Esophagus squamous epithelium (tissue), 5 donors: ENCODE results near the gene FITM1. TPM values are rescaled to one million over a fixed set of nuclear protein-coding genes. Genes with fewer than 3 reads are reported as not detected.

Source experiments
- DNase-seq: peaks from one replicate; lab custom pipeline; 2025; lab: John Stamatoyannopoulos, UW
- H3K27ac ChIP-seq, 4 donors: fragments of 200-600 bp; sonication (generic); one replicate each; pipeline ENCODE4 v1.5.1; 2016 to 2019; ENCODE audit warnings: mild to moderate bottlenecking in 1 of 4
- H3K27me3 ChIP-seq, 4 donors: fragments of 200-600 bp; sonication (generic); 1 replicate in 3 of 4; 2 replicates in 1 of 4; pipeline versions ENCODE4 v1.5.1 to v1.6.0; 2017 to 2021; ENCODE audit warnings: antibody characterized with exemption in 1 of 4
- H3K36me3 ChIP-seq, 3 donors: fragments of 200-600 bp; sonication (generic); one replicate each; pipeline ENCODE4 v1.5.1; 2016 to 2019
- H3K4me1 ChIP-seq, 3 donors: fragments of 200-600 bp; sonication (generic); one replicate each; pipeline ENCODE4 v1.5.1; 2017 to 2019
- H3K4me3 ChIP-seq, 4 donors: fragments of 200-600 bp; sonication (generic); 1 replicate in 3 of 4; 2 replicates in 1 of 4; pipeline ENCODE4 v1.5.1; 2016 to 2019; ENCODE audit warnings: mild to moderate bottlenecking in 2 of 4, moderate library complexity in 1 of 4
- H3K9me3 ChIP-seq, 3 donors: fragments of 200-600 bp; sonication (generic); one replicate each; pipeline ENCODE4 v1.5.1; 2016 to 2019
- CTCF ChIP-seq, 6 experiments: fragments of 450-650 bp in 4 of 6; fragments of 200-600 bp in 2 of 6; sonication (generic) in 2 of 6; IDR thresholded peaks; one replicate each; pipeline ENCODE4 v1.5.1; 2016 to 2019; ENCODE audit warnings: antibody characterized with exemption in 6 of 6, mild to moderate bottlenecking in 4 of 6, moderate library complexity in 4 of 6
- POLR2A ChIP-seq, 4 donors: fragments of 450-650 bp; IDR thresholded peaks; one replicate each; pipeline ENCODE4 v1.6.1; 2017; ENCODE audit warnings: antibody characterized with exemption in 4 of 4, mild to moderate bottlenecking in 4 of 4, moderate library complexity in 3 of 4
- WGBS, 2 donors: methylation state at CpG; one replicate each; pipeline ENCODE4 v1.1.5; 2018; 5-methylcytosine and 5-hydroxymethylcytosine counted together
- intact Hi-C: fragments of 100-400 bp; cut with DNase I; formaldehyde crosslinking; loops from one replicate; pipeline ENCODE4 v1.15.0; 2022
- total RNA-seq, 4 donors: library from RNA; depleted of rRNA; stranded (reverse); fragments of >200 nt; gene quantifications; one replicate each; pipeline ENCODE4 v1.1.0, GENCODE V29; 2016
- donor health status: DM: yes; HTN: yes; CAD: no.

Gene FITM1
- total RNA-seq, 4 donors from 2014 or later: 0.42 to 3.7 (median 0.95) TPM; not detected in 1

GRCh38 chr14:24083462-24083861, 47.0 kb upstream of the FITM1 start:
- Histone ChIP-seq H3K9me3 (no peaks in the 10 kb centered on the region), H3K27ac (no peak overlapping the region), H3K27me3 (no peaks in the 10 kb centered on the region), H3K36me3 (no peaks in the 10 kb centered on the region), H3K4me1 (peaks cover 0 to 21% (median 10%) of the 10 kb centered on the region in 3 donors), H3K4me3 (no peak overlapping the region)
- no peak for DNase-seq
- intact Hi-C loops: no loop called here
- TF ChIP-seq CTCF (IDR thresholded peaks at IDR 0.05): no peak
- no peak for TF ChIP-seq POLR2A (IDR thresholded peaks at IDR 0.05)
- 78 to 90% methylated on average over 3 of the region's 3 CpGs for WGBS, 2 donors

GRCh38 chr14:24084440-24084839, 46.0 kb upstream of the FITM1 start:
- TF ChIP-seq POLR2A (IDR thresholded peaks at IDR 0.05): no peak
- TF ChIP-seq CTCF (IDR thresholded peaks at IDR 0.05): no peak
- Histone ChIP-seq H3K4me1 (peaks cover 0 to 21% (median 10%) of the 10 kb centered on the region in 3 donors), H3K9me3 (no peaks in the 10 kb centered on the region), H3K4me3 (no peak overlapping the region), H3K27ac (no peak overlapping the region), H3K36me3 (no peaks in the 10 kb centered on the region), H3K27me3 (no peaks in the 10 kb centered on the region)
- no peak for DNase-seq
- intact Hi-C loops: no loop called here
- WGBS, 2 donors: 89 to 91% methylated on average over 2 of the region's 2 CpGs

DNA sequence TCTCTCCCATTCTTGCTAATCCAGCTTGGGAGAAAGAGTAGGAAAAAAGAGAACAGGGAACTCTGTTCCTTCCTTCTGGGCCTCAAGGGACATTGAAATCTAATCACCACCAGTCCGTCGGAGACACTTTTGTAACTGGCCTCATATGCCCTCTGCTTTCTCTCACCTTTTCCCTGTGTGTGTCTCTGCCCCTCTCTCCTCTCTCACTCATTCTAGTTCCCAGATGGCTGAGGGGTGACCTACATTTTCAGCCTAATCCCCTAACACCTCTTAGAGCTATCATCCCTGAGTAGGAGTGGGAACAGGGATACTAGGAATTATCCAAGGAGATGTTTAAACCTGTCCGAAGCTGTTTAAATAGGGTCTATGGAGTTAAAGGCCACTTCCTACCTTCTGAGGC, 45.2 kb upstream of the FITM1 start:
- no peak for DNase-seq
- intact Hi-C loops: no loop called here
- Histone ChIP-seq H3K9me3 (no peaks in the 10 kb centered on the region), H3K27ac (no peak overlapping the region), H3K4me3 (no peak overlapping the region), H3K27me3 (no peaks in the 10 kb centered on the region), H3K4me1 (peaks cover 0 to 18% (median 10%) of the 10 kb centered on the region in 3 donors), H3K36me3 (no peaks in the 10 kb centered on the region)
- WGBS, 2 donors: 94 to 95% methylated on average over 3 of the region's 3 CpGs
- TF ChIP-seq POLR2A (IDR thresholded peaks at IDR 0.05) (no peak), CTCF (IDR thresholded peaks at IDR 0.05) (no peak)

GRCh38 chr14:24086193-24086955, 44.1 kb upstream of the FITM1 start:
- no peak overlapping the region for H3K4me3 ChIP-seq
- DNase-seq: no peak
- TF ChIP-seq POLR2A (IDR thresholded peaks at IDR 0.05) (no peak), CTCF (IDR thresholded peaks at IDR 0.05) (no peak)
- 50 to 85% methylated on average over 1 to 3 of the region's 3 CpGs for WGBS, 2 donors
- H3K4me1 ChIP-seq: peaks cover 0 to 7% (median 4%) of the 10 kb centered on the region in 3 donors
- intact Hi-C loops: no loop called here
- H3K27ac ChIP-seq: no peak overlapping the region
- no peaks in the 10 kb centered on the region for H3K9me3 ChIP-seq
- H3K36me3 ChIP-seq: no peaks in the 10 kb centered on the region
- H3K27me3 ChIP-seq: no peaks in the 10 kb centered on the region

- no peaks in the 10 kb centered on the region for H3K9me3 ChIP-seq
- intact Hi-C loops: no loop called here
- no peak for DNase-seq
These were observed 43.5 kb upstream of the FITM1 start for GRCh38 chr14:24087004-24087403.

More at GRCh38 chr14:24087004-24087403, 43.5 kb upstream of the FITM1 start:
- H3K27ac ChIP-seq: no peak overlapping the region
- H3K36me3 ChIP-seq: no peaks in the 10 kb centered on the region
- no peak overlapping the region for H3K4me3 ChIP-seq
- peaks cover 0 to under 1% (median 0%) of the 10 kb centered on the region in 3 donors for H3K4me1 ChIP-seq
- 84 to 91% methylated on average over 1 of the region's 1 CpG for WGBS, 2 donors
- no peaks in the 10 kb centered on the region for H3K27me3 ChIP-seq
- TF ChIP-seq POLR2A (IDR thresholded peaks at IDR 0.05) (no peak), CTCF (IDR thresholded peaks at IDR 0.05) (no peak)
